NCI-H2171 (cell line): ENCODE data around the gene MEFV.

ENCODE experiments used
- DNase-seq: peaks from one replicate; lab custom pipeline; 2025; lab: John Stamatoyannopoulos, UW

MEFV gene

GRCh38 chr16:3266873-3267537, 10.6 kb upstream of the MEFV start:
- no peak for DNase-seq

GRCh38 chr16:3264137-3265036, 8.0 kb upstream of the MEFV start:
- peak; percentile 98 for DNase-seq

- no peak for DNase-seq
Measured at GRCh38 chr16:3262517-3262916, 6.1 kb upstream of the MEFV start.

GRCh38 chr16:3259836-3260235, 3.4 kb upstream of the MEFV start:
- DNase-seq = no peak

- DNase-seq = no peak
Measured at GRCh38 chr16:3256866-3257465, 533 bp upstream of the MEFV start.

- no peak for DNase-seq
Measured at GRCh38 chr16:3254309-3254708, 2.1 kb downstream of the MEFV start.

- no peak for DNase-seq
Measured at GRCh38 chr16:3252967-3253366, 3.5 kb downstream of the MEFV start.

GRCh38 chr16:3249451-3249850, 7.0 kb downstream of the MEFV start:
- no peak for DNase-seq

- DNase-seq = no peak
Measured at GRCh38 chr16:3249020-3249419, 7.4 kb downstream of the MEFV start.

GRCh38 chr16:3248596-3248995, 7.8 kb downstream of the MEFV start:
- DNase-seq = no peak

- DNase-seq = no peak
Measured at GRCh38 chr16:3246876-3247275, 9.6 kb downstream of the MEFV start.

- DNase-seq = no peak
Measured at GRCh38 chr16:3246002-3246401, 10.4 kb downstream of the MEFV start.

GRCh38 chr16:3243882-3244281, 12.6 kb downstream of the MEFV start:
- DNase-seq = no peak

GRCh38 chr16:3242709-3243108, 13.7 kb downstream of the MEFV start:
- DNase-seq = no peak

- DNase-seq = no peak
Measured at GRCh38 chr16:3241761-3242160, 14.7 kb downstream of the MEFV start.

GRCh38 chr16:3235856-3236669, 20.4 kb downstream of the MEFV start:
- no peak for DNase-seq

GRCh38 chr16:3234857-3235561, 21.4 kb downstream of the MEFV start, which contains the start of gene ZNF200:
ZNF200 (minus strand) TSS chr16:3235158; CDS start chr16:3233755, 1,403 bp downstream.
- peak; percentile 88 for DNase-seq

- DNase-seq = no peak
Measured at GRCh38 chr16:3234543-3234856, 21.9 kb downstream of the MEFV start.

- no peak for DNase-seq
Measured at GRCh38 chr16:3223913-3224515, 32.4 kb downstream of the MEFV start.

GRCh38 chr16:3220839-3221238, 35.6 kb downstream of the MEFV start:
- no peak for DNase-seq

- DNase-seq = no peak
Measured at GRCh38 chr16:3216263-3216640, 40.2 kb downstream of the MEFV start.
